ENCODE measurements around the gene CEPT1.
"Not testable (repeated sequence)": the region's sequence is repeated elsewhere in the genome, so short reads cannot be mapped to it uniquely, and the experiment has no call there.

CEPT1 gene

GRCh38 chr1:111213412-111213811, 73.4 kb downstream of the CEPT1 start:
- DNase-seq = peak; percentile 14

GRCh38 chr1:111214074-111214801, 74.2 kb downstream of the CEPT1 start:
- DNase-seq = no peak

- no peak for DNase-seq
Measured at GRCh38 chr1:111214884-111215283, 74.9 kb downstream of the CEPT1 start.

GRCh38 chr1:111215285-111215684, 75.3 kb downstream of the CEPT1 start:
- not testable (repeated sequence) for DNase-seq

- no peak for DNase-seq
Measured at GRCh38 chr1:111216751-111217150, 76.7 kb downstream of the CEPT1 start.

GRCh38 chr1:111217183-111217910, 77.3 kb downstream of the CEPT1 start:
- DNase-seq = no peak

- DNase-seq = no peak
Measured at GRCh38 chr1:111218701-111219556, 78.9 kb downstream of the CEPT1 start.

GRCh38 chr1:111219557-111220286, 79.7 kb downstream of the CEPT1 start:
- peak; percentile 67 for DNase-seq

- DNase-seq = no peak
Measured at GRCh38 chr1:111220302-111220890, 80.4 kb downstream of the CEPT1 start.

GRCh38 chr1:111221276-111221632, 81.2 kb downstream of the CEPT1 start:
- DNase-seq = no peak

GRCh38 chr1:111221633-111222291, 81.7 kb downstream of the CEPT1 start:
- peak; percentile 78 for DNase-seq

GRCh38 chr1:111222308-111223125, 82.5 kb downstream of the CEPT1 start:
- peak; percentile 74 for DNase-seq

- DNase-seq = no peak
Measured at GRCh38 chr1:111223126-111223685, 83.2 kb downstream of the CEPT1 start.

- DNase-seq = no peak
Measured at GRCh38 chr1:111225091-111225490, 85.1 kb downstream of the CEPT1 start.

- no peak for DNase-seq
Measured at GRCh38 chr1:111225717-111226400, 85.8 kb downstream of the CEPT1 start.

- DNase-seq = no peak
Measured at GRCh38 chr1:111227434-111227833, 87.4 kb downstream of the CEPT1 start, which contains the start of gene CHI3L2. Gene CHI3L2 (plus strand): TSS chr1:111227713. CDS start chr1:111227730, 17 bp downstream.

- DNase-seq = no peak
Measured at GRCh38 chr1:111227851-111228747, 88.1 kb downstream of the CEPT1 start.

- DNase-seq = no peak
Measured at GRCh38 chr1:111228748-111229126, 88.7 kb downstream of the CEPT1 start.

- no peak for DNase-seq
Measured at GRCh38 chr1:111232134-111232533, 92.1 kb downstream of the CEPT1 start.
